ENCODE results near the gene SUB1. TPM values are rescaled to one million over a fixed set of nuclear protein-coding genes. Genes with fewer than 3 reads are reported as not detected.

The SUB1 gene
- polyA plus RNA-seq, 1 donor from 2014 or later = 1,107 TPM

DNA sequence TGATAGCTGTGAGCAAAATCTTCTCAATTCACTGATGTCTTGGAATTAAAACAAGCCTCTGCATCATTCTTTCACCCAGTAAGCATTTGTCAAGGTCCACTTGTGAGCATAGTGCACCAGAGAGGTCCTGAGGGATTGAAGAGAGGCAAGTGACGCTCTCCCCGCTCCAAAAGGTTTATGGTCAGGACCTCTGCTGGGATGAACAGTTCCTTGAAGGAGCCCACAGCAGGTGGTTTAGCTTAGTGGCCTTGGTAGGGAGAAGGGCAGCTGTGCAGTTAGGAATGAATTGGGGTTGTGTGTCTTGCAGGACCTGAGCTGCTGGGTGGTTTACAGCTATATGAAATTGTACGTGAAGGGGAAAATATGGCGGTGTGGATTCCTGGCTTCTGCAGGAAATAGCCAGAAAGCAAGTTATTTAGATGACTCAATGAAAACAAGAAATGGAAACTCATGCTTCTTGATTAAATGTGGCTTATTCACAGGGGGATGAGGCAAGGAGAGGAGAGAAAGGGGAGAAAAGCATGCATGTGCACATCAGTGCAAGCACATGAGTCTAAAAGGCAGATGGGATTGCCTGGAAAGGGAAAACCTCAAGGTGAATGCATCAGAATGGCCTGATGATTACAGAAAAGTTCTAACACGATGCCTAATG lies 42.0 kb downstream of the SUB1 start:
- Histone ChIP-seq H3K9me3 (ENCODE audit: low read length) (no peaks in the 10 kb centered on the region), H3K9me2 (ENCODE audit: insufficient read depth, low read length) (no peaks in the 10 kb centered on the region), H3K27ac (ENCODE audit: low read length) (no peak overlapping the region), H3K79me2 (replicated peaks; ENCODE audit: insufficient read depth, low read length) (no peaks in the 10 kb centered on the region), H3K4me3 (ENCODE audit: low read length) (no peak overlapping the region), H3K27me3 (ENCODE audit: insufficient read depth, low read depth, low read length) (no peaks in the 10 kb centered on the region), H4K20me1 (ENCODE audit: insufficient read depth) (no peaks in the 10 kb centered on the region), H3K36me3 (ENCODE audit: insufficient read depth, low read length) (no peaks in the 10 kb centered on the region), H3K4me2 (ENCODE audit: low read length) (no peak overlapping the region), H3F3A (ENCODE audit: insufficient read depth, low read length, poor library complexity, severe bottlenecking) (no peaks in the 10 kb centered on the region), H2AFZ (ENCODE audit: low read depth, low read length) (no peak overlapping the region), H3K9ac (ENCODE audit: low read length) (no peak overlapping the region)
- TF ChIP-seq EZH2 (IDR thresholded peaks at IDR 0.05; ENCODE audit: borderline replicate concordance, insufficient read depth, low read length, poor library complexity, severe bottlenecking) (no peak), TAF1 (IDR thresholded peaks at IDR 0.05; ENCODE audit: low read depth) (no peak), POLR2AphosphoS5 (IDR thresholded peaks at IDR 0.05) (no peak), EP300 (conservative IDR thresholded peaks at IDR 0.05; ENCODE audit: poor library complexity, severe bottlenecking) (no peak), RAD21 (conservative IDR thresholded peaks at IDR 0.05) (no peak), SMC3 (conservative IDR thresholded peaks at IDR 0.05; ENCODE audit: poor library complexity) (no peak), MXI1 (conservative IDR thresholded peaks at IDR 0.05; ENCODE audit: poor library complexity, severe bottlenecking) (no peak)
- TF ChIP-seq, protein P1, sequence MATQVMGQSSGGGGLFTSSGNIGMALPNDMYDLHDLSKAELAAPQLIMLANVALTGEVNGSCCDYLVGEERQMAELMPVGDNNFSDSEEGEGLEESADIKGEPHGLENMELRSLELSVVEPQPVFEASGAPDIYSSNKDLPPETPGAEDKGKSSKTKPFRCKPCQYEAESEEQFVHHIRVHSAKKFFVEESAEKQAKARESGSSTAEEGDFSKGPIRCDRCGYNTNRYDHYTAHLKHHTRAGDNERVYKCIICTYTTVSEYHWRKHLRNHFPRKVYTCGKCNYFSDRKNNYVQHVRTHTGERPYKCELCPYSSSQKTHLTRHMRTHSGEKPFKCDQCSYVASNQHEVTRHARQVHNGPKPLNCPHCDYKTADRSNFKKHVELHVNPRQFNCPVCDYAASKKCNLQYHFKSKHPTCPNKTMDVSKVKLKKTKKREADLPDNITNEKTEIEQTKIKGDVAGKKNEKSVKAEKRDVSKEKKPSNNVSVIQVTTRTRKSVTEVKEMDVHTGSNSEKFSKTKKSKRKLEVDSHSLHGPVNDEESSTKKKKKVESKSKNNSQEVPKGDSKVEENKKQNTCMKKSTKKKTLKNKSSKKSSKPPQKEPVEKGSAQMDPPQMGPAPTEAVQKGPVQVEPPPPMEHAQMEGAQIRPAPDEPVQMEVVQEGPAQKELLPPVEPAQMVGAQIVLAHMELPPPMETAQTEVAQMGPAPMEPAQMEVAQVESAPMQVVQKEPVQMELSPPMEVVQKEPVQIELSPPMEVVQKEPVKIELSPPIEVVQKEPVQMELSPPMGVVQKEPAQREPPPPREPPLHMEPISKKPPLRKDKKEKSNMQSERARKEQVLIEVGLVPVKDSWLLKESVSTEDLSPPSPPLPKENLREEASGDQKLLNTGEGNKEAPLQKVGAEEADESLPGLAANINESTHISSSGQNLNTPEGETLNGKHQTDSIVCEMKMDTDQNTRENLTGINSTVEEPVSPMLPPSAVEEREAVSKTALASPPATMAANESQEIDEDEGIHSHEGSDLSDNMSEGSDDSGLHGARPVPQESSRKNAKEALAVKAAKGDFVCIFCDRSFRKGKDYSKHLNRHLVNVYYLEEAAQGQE (IDR thresholded peaks at IDR 0.05; ENCODE audit: borderline replicate concordance) = no peak
- TF ChIP-seq, protein P2, sequence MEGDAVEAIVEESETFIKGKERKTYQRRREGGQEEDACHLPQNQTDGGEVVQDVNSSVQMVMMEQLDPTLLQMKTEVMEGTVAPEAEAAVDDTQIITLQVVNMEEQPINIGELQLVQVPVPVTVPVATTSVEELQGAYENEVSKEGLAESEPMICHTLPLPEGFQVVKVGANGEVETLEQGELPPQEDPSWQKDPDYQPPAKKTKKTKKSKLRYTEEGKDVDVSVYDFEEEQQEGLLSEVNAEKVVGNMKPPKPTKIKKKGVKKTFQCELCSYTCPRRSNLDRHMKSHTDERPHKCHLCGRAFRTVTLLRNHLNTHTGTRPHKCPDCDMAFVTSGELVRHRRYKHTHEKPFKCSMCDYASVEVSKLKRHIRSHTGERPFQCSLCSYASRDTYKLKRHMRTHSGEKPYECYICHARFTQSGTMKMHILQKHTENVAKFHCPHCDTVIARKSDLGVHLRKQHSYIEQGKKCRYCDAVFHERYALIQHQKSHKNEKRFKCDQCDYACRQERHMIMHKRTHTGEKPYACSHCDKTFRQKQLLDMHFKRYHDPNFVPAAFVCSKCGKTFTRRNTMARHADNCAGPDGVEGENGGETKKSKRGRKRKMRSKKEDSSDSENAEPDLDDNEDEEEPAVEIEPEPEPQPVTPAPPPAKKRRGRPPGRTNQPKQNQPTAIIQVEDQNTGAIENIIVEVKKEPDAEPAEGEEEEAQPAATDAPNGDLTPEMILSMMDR (IDR thresholded peaks at IDR 0.05; ENCODE audit: poor library complexity, severe bottlenecking) = no peak

DNA sequence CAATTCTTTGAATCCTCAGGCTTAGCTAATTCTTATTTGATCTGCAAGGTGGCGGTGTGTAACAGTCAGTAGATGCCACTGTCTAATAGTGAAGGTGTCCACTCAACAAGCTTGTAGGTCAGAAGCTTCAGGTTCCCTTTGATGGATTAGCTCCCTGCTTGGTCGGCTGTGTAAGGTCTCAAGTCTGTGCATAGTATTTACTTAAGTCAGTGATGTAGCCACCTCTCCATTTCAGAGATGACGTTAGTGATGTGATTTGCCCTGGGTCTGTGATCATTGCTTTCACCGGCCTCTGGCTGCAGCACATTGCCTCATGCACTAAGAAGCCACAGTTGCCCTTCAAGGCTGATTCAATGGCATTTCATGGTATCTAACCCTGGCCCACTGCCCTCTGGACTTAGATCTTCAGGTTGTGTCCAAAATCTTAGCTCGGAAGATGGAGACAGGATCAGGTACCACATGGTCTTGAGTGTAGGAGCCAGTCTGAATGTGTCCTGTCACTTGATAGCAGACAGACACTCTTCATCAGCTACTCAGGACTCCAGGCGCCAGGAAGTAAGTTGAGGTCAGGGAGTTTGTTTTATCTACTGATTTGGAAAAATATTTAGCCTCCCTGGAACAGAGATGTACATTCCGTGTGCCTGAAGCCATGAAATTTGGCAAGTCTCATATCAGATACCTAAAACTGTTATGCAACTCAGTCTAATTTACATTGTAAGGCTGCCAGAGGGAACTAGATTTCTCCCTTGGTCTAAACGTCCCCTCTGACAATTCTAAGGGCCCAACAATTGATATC lies 42.9 kb downstream of the SUB1 start:
- no peak overlapping the region for H3K27ac ChIP-seq (ENCODE audit: low read length)
- H3K79me2 ChIP-seq (replicated peaks; ENCODE audit: insufficient read depth, low read length) = no peaks in the 10 kb centered on the region
- no peaks in the 10 kb centered on the region for H3F3A ChIP-seq (ENCODE audit: insufficient read depth, low read length, poor library complexity, severe bottlenecking)
- H3K9me3 ChIP-seq (ENCODE audit: low read length) = no peaks in the 10 kb centered on the region
- H3K9me2 ChIP-seq (ENCODE audit: insufficient read depth, low read length) = no peaks in the 10 kb centered on the region
- no peaks in the 10 kb centered on the region for H3K27me3 ChIP-seq (ENCODE audit: insufficient read depth, low read depth, low read length)
- H3K9ac ChIP-seq (ENCODE audit: low read length) = no peak overlapping the region
- H3K4me2 ChIP-seq (ENCODE audit: low read length) = no peak overlapping the region
- H4K20me1 ChIP-seq (ENCODE audit: insufficient read depth) = no peaks in the 10 kb centered on the region
- H3K4me3 ChIP-seq (ENCODE audit: low read length) = no peak overlapping the region
- no peak overlapping the region for H2AFZ ChIP-seq (ENCODE audit: low read depth, low read length)
- no peaks in the 10 kb centered on the region for H3K36me3 ChIP-seq (ENCODE audit: insufficient read depth, low read length)
- TF ChIP-seq RAD21 (conservative IDR thresholded peaks at IDR 0.05) (no peak), TAF1 (IDR thresholded peaks at IDR 0.05; ENCODE audit: low read depth) (no peak), SMC3 (conservative IDR thresholded peaks at IDR 0.05; ENCODE audit: poor library complexity) (no peak), POLR2AphosphoS5 (IDR thresholded peaks at IDR 0.05) (no peak), EZH2 (IDR thresholded peaks at IDR 0.05; ENCODE audit: borderline replicate concordance, insufficient read depth, low read length, poor library complexity, severe bottlenecking) (no peak), MXI1 (conservative IDR thresholded peaks at IDR 0.05; ENCODE audit: poor library complexity, severe bottlenecking) (no peak)
- TF ChIP-seq, protein P1 (IDR thresholded peaks at IDR 0.05; ENCODE audit: borderline replicate concordance) = no peak
- TF ChIP-seq, protein P2 (IDR thresholded peaks at IDR 0.05; ENCODE audit: poor library complexity, severe bottlenecking) = no peak
